BLaER1 treated with 17β-estradiol and CSF1 and Interleukin-3, amounts not matched to agents 10 nM and 100 nM (cell line): ENCODE results near the gene INPP5A.
"Not testable (repeated sequence)": the region's sequence is repeated elsewhere in the genome, so short reads cannot be mapped to it uniquely, and the experiment has no call there.

ENCODE experiments used
- H3K27ac ChIP-seq, 11 experiments: shearing (Covaris generic); formaldehyde crosslinking; 2 replicates each; pipeline ENCODE4 v1.8.1; 2022
- H3K27me3 ChIP-seq, 11 experiments: shearing (Covaris generic); formaldehyde crosslinking; 2 replicates each; pipeline ENCODE4 v1.8.1; 2022
- H3K36me3 ChIP-seq, 11 experiments: shearing (Covaris generic); formaldehyde crosslinking; 2 replicates each; pipeline ENCODE4 v1.8.1; 2022
- H3K4me1 ChIP-seq, 10 experiments: shearing (Covaris generic); formaldehyde crosslinking; 2 replicates each; pipeline ENCODE4 v1.8.1; 2022
- H3K4me2 ChIP-seq, 11 experiments: shearing (Covaris generic); formaldehyde crosslinking; 2 replicates each; pipeline ENCODE4 v1.8.1; 2022
- H3K4me3 ChIP-seq, 10 experiments: shearing (Covaris generic); formaldehyde crosslinking; 2 replicates each; pipeline ENCODE4 v1.8.1; 2022
- H3K9ac ChIP-seq, 11 experiments: shearing (Covaris generic); formaldehyde crosslinking; 2 replicates each; pipeline ENCODE4 v1.8.1; 2022
- H3K9me3 ChIP-seq, 11 experiments: shearing (Covaris generic); formaldehyde crosslinking; replicated peaks in 1 of 11; 2 replicates each; pipeline ENCODE4 v1.8.1; 2022
- H4K20me1 ChIP-seq, 11 experiments: shearing (Covaris generic); formaldehyde crosslinking; 2 replicates each; pipeline ENCODE4 v1.8.1; 2022
- Cebpa-rat ChIP-seq, 11 experiments: shearing (Covaris generic); IDR thresholded peaks; 2 replicates each; pipeline ENCODE4 v1.8.1; 2022

The INPP5A gene

GRCh38 chr10:132537684-132538001 is at the start of gene INPP5A:
TSS of gene INPP5A (plus strand) at chr10:132537787. CDS start at chr10:132538097, 310 bp downstream.
- H3K4me2 ChIP-seq = peak within 1 kb of the TSS; percentile 96 to 100 (median 99)
- peak within 1 kb of the TSS; percentile 86 to 96 (median 92) for H3K9ac ChIP-seq
- peaks cover 50 to 75% (median 72%) of the 10 kb centered on the region in 10 experiments for H3K4me1 ChIP-seq
- peaks cover 0 to 18% (median 0%) of the 10 kb centered on the region in 11 experiments; a peak in 5 of 22 replicates for H3K36me3 ChIP-seq
- H4K20me1 ChIP-seq = peaks cover 25 to 69% (median 47%) of the 10 kb centered on the region in 11 experiments; a peak in 21 of 22 replicates
- H3K4me3 ChIP-seq = peak within 1 kb of the TSS; percentile 74 to 97 (median 88)
- peak within 1 kb of the TSS; percentile 75 to 92 (median 86) for H3K27ac ChIP-seq
- H3K9me3 ChIP-seq = peaks cover 0 to 2% (median 0%) of the 10 kb centered on the region in 11 experiments; a peak in 2 of 22 replicates
- H3K27me3 ChIP-seq = peaks cover 0 to 7% (median 0%) of the 10 kb centered on the region in 11 experiments; a peak in 1 of 22 replicates
- TF ChIP-seq Cebpa-rat (IDR thresholded peaks at IDR 0.05) = no peak

- Histone ChIP-seq H3K36me3 (no peaks in the 10 kb centered on the region), H3K27me3 (no peaks in the 10 kb centered on the region), H3K9me3 (peaks cover 0 to 18% (median 10%) of the 10 kb centered on the region in 11 experiments; a peak in 11 of 22 replicates), H3K4me3 (no peak overlapping the region), H3K4me1 (peaks cover 0 to 7% (median 2%) of the 10 kb centered on the region in 10 experiments; a peak in 5 of 20 replicates), H3K4me2 (no peak overlapping the region), H4K20me1 (no peaks in the 10 kb centered on the region; a peak in 1 of 22 replicates), H3K27ac (no peak overlapping the region), H3K9ac (no peak overlapping the region)
- no peak for TF ChIP-seq Cebpa-rat (IDR thresholded peaks at IDR 0.05)
Observed at GRCh38 chr10:132488231-132488821, 49.3 kb upstream of the INPP5A start.

- Histone ChIP-seq H3K36me3 (no peaks in the 10 kb centered on the region), H3K9me3 (peaks cover 0 to 18% (median 10%) of the 10 kb centered on the region in 11 experiments; a peak in 11 of 22 replicates), H3K27ac (no peak overlapping the region), H4K20me1 (no peaks in the 10 kb centered on the region; a peak in 1 of 22 replicates), H3K9ac (no peak overlapping the region), H3K4me1 (peaks cover 0 to 7% (median 2%) of the 10 kb centered on the region in 10 experiments; a peak in 5 of 20 replicates), H3K27me3 (no peaks in the 10 kb centered on the region), H3K4me2 (no peak overlapping the region), H3K4me3 (no peak overlapping the region)
- TF ChIP-seq Cebpa-rat (IDR thresholded peaks at IDR 0.05) = no peak
Observed at GRCh38 chr10:132489053-132489703, 48.4 kb upstream of the INPP5A start.

- H3K9me3 ChIP-seq = peaks cover 0 to 18% (median 10%) of the 10 kb centered on the region in 11 experiments; a peak in 11 of 22 replicates
- H3K4me2 ChIP-seq = peak overlapping the region in 4 of 11 experiments; percentile 16 to 28 (median 20); a peak in 2 of 22 replicates
- no peaks in the 10 kb centered on the region for H3K27me3 ChIP-seq
- H3K36me3 ChIP-seq = no peaks in the 10 kb centered on the region
- no peaks in the 10 kb centered on the region; a peak in 1 of 22 replicates for H4K20me1 ChIP-seq
- no peak overlapping the region for H3K4me3 ChIP-seq
- peaks cover 0 to 7% (median 2%) of the 10 kb centered on the region in 10 experiments; a peak in 5 of 20 replicates for H3K4me1 ChIP-seq
- no peak for TF ChIP-seq Cebpa-rat (IDR thresholded peaks at IDR 0.05)
- no peak overlapping the region for H3K27ac ChIP-seq
- H3K9ac ChIP-seq = no peak overlapping the region
Observed at GRCh38 chr10:132489704-132490534, 47.7 kb upstream of the INPP5A start.

- not testable (repeated sequence) for H3K27me3 ChIP-seq, H3K27ac ChIP-seq, H3K4me3 ChIP-seq, H4K20me1 ChIP-seq, H3K36me3 ChIP-seq, H3K9ac ChIP-seq, H3K4me2 ChIP-seq
- peaks cover 0 to 18% (median 10%) of the 10 kb centered on the region in 11 experiments; a peak in 11 of 22 replicates for H3K9me3 ChIP-seq
- H3K4me1 ChIP-seq = peaks cover 0 to 14% (median 5%) of the 10 kb centered on the region in 10 experiments; a peak in 15 of 20 replicates
Observed at GRCh38 chr10:132491534-132491933, 46.1 kb upstream of the INPP5A start.

- peaks cover 0 to 9% (median 0%) of the 10 kb centered on the region in 11 experiments; a peak in 1 of 22 replicates for H4K20me1 ChIP-seq
- H3K4me3 ChIP-seq = no peak overlapping the region
- H3K4me1 ChIP-seq = peaks cover 4 to 23% (median 15%) of the 10 kb centered on the region in 10 experiments
- H3K27ac ChIP-seq = no peak overlapping the region
- TF ChIP-seq Cebpa-rat (IDR thresholded peaks at IDR 0.05) = no peak
- peaks cover 0 to 18% (median 10%) of the 10 kb centered on the region in 11 experiments; a peak in 11 of 22 replicates for H3K9me3 ChIP-seq
- H3K9ac ChIP-seq = no peak overlapping the region
- peaks cover 8 to 14% (median 12%) of the 10 kb centered on the region in 11 experiments; a peak in 20 of 22 replicates for H3K27me3 ChIP-seq
- no peak overlapping the region for H3K4me2 ChIP-seq
- H3K36me3 ChIP-seq = no peaks in the 10 kb centered on the region
Observed at GRCh38 chr10:132492323-132493025, 45.1 kb upstream of the INPP5A start.

GRCh38 chr10:132493246-132493755 is 44.3 kb upstream of the INPP5A start:
- H3K27me3 ChIP-seq = peaks cover 13 to 22% (median 21%) of the 10 kb centered on the region in 11 experiments; a peak in 21 of 22 replicates
- H4K20me1 ChIP-seq = peaks cover 0 to 16% (median 0%) of the 10 kb centered on the region in 11 experiments; a peak in 2 of 22 replicates
- no peak for TF ChIP-seq Cebpa-rat (IDR thresholded peaks at IDR 0.05)
- no peaks in the 10 kb centered on the region for H3K36me3 ChIP-seq
- peaks cover 12 to 31% (median 23%) of the 10 kb centered on the region in 10 experiments for H3K4me1 ChIP-seq
- H3K27ac ChIP-seq = no peak overlapping the region
- H3K9ac ChIP-seq = no peak overlapping the region
- H3K4me3 ChIP-seq = no peak overlapping the region
- peaks cover 0 to 18% (median 10%) of the 10 kb centered on the region in 11 experiments; a peak in 11 of 22 replicates for H3K9me3 ChIP-seq
- no peak overlapping the region for H3K4me2 ChIP-seq

- Histone ChIP-seq H3K4me1 (peaks cover 14 to 37% (median 28%) of the 10 kb centered on the region in 10 experiments), H3K4me3 (no peak overlapping the region), H3K9me3 (peaks cover 0 to 18% (median 10%) of the 10 kb centered on the region in 11 experiments; a peak in 11 of 22 replicates), H4K20me1 (peaks cover 0 to 16% (median 0%) of the 10 kb centered on the region in 11 experiments; a peak in 2 of 22 replicates), H3K4me2 (no peak overlapping the region), H3K27me3 (peaks cover 13 to 27% (median 22%) of the 10 kb centered on the region in 11 experiments; a peak in 21 of 22 replicates), H3K36me3 (no peaks in the 10 kb centered on the region), H3K9ac (no peak overlapping the region), H3K27ac (no peak overlapping the region)
- no peak for TF ChIP-seq Cebpa-rat (IDR thresholded peaks at IDR 0.05)
Observed at GRCh38 chr10:132493756-132494290, 43.8 kb upstream of the INPP5A start.
